ENCODE data around the gene RXFP3.

DNA sequence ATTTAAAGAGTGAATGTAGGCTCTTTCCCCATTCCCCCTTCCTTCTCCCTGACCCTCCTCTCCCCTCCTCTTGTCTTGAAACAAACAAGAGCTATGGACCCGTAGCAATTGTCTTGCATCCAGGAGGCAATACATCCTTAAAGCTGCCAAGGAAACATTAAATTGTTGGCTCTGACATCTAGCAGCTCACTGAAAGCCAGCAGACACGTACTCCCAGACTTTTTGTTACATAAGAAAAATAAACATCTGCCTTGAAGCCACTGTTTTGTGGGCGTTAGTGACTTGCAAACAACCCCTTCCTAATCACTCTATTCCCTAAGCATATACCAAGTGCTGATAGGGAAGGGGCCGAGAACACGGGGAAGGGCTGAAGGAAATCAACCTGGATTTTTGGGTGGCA, 39.7 kb downstream of the RXFP3 start:
- TF ChIP-seq EZH2 (IDR thresholded peaks at IDR 0.05) (no peak), EZH2phosphoT487 (IDR thresholded peaks at IDR 0.05) (no peak)
- TF ChIP-seq, protein P1, sequence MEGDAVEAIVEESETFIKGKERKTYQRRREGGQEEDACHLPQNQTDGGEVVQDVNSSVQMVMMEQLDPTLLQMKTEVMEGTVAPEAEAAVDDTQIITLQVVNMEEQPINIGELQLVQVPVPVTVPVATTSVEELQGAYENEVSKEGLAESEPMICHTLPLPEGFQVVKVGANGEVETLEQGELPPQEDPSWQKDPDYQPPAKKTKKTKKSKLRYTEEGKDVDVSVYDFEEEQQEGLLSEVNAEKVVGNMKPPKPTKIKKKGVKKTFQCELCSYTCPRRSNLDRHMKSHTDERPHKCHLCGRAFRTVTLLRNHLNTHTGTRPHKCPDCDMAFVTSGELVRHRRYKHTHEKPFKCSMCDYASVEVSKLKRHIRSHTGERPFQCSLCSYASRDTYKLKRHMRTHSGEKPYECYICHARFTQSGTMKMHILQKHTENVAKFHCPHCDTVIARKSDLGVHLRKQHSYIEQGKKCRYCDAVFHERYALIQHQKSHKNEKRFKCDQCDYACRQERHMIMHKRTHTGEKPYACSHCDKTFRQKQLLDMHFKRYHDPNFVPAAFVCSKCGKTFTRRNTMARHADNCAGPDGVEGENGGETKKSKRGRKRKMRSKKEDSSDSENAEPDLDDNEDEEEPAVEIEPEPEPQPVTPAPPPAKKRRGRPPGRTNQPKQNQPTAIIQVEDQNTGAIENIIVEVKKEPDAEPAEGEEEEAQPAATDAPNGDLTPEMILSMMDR (IDR thresholded peaks at IDR 0.05): no peak
